ENCODE measurements around the gene VWA8.
A peak's percentile ranks its signal among the peaks of the same experiment; 100 is the strongest.
"Not testable (repeated sequence)": the region's sequence is repeated elsewhere in the genome, so short reads cannot be mapped to it uniquely, and the experiment has no call there.

The VWA8 gene

GRCh38 chr13:41821238-41821594 is 139.7 kb downstream of the VWA8 start:
- DNase-seq (ENCODE audit: low read depth) = no peak
- no peak overlapping the region for H3K4me3 ChIP-seq (ENCODE audit: low read depth, low read length)

DNA sequence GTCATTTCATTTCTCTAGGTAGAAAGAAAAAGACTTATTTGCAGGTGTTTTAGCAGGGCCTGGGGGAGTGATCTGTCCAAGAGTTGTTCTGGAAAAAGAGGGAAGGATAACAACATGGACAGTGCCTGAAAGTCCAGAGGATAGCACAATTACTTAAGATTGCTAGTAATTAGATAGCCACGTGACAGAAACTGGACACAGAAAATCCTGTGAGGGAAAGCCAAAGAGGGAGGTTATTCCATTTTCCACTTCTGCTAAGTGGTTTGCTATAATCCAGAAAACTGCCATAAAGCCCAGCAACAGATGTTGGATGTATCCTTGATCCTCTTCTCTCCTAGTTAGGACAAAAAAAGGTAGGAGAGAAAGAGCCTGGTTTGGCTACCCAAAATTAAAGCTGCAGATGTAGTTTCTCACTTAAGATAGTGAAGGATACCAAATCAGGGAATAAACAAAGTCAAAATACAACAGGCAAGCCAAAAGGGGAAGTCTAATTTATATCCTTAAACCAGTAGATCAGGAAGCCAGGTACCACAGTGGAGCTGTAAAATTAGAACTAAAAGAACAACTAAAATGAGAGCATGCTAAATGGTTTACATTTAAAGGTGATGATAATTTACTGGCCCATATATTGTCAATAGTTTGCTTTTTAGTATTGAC is 140.2 kb downstream of the VWA8 start:
- H3K4me3 ChIP-seq (ENCODE audit: low read depth, low read length) = no peak overlapping the region
- DNase-seq (ENCODE audit: low read depth) = no peak

- no peak for DNase-seq (ENCODE audit: low read depth)
- H3K4me3 ChIP-seq (ENCODE audit: low read depth, low read length) = no peak overlapping the region
Observed at GRCh38 chr13:41816057-41816456, 144.9 kb downstream of the VWA8 start.

DNA sequence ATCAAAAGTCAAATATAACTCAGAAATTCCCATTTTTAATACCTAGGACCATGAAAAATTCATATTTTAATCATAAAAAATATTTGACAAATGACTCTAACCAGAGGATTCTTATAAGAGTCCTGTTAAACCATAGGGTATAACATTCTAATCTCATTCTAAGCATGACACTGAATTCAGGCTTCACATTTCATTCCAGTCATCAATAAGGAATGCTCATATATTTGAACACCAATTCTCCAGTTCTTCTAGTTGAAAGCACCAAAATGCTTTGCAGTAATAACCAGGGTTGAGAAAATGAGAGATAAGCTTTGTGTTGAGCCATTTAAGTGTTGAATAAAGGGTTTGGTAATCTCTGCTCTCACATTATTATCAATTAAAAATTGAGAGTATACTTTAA is 147.5 kb downstream of the VWA8 start:
- H3K4me3 ChIP-seq (ENCODE audit: low read depth, low read length) = no peak overlapping the region
- DNase-seq (ENCODE audit: low read depth) = no peak

- no peak for DNase-seq (ENCODE audit: low read depth)
Observed at GRCh38 chr13:41812851-41813250, 148.1 kb downstream of the VWA8 start.

GRCh38 chr13:41812237-41812636 is 148.7 kb downstream of the VWA8 start:
- H3K4me3 ChIP-seq (ENCODE audit: low read depth, low read length) = no peak overlapping the region
- DNase-seq (ENCODE audit: low read depth) = no peak

More at GRCh38 chr13:41812851-41813250, 148.1 kb downstream of the VWA8 start:
- H3K4me3 ChIP-seq (ENCODE audit: low read depth, low read length) = no peak overlapping the region

DNA sequence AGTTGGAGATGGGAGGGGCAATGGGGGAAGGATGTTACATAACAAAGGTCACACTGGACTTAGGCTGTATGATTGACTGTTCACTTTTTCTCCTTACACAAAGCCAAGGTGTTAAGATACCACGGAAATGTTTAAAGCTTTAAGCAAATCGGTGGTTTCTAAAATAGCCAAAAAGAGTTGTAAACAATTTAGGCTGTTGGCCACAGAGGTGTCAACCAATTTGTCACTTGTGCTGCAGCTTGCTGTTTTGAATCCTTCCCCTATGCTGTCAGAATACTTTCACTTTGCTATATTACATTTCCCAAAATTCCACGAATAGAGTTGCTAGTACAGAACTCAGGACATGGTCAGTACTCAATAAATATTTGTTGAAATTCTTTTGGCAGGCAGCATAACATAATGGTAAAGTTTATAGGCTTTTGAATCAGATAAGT is 149.3 kb downstream of the VWA8 start:
- no peak overlapping the region for H3K4me3 ChIP-seq (ENCODE audit: low read depth, low read length)
- DNase-seq (ENCODE audit: low read depth) = no peak

GRCh38 chr13:41809962-41810361 is 150.9 kb downstream of the VWA8 start:
- no peak overlapping the region for H3K4me3 ChIP-seq (ENCODE audit: low read depth, low read length)
- DNase-seq (ENCODE audit: low read depth) = no peak

DNA sequence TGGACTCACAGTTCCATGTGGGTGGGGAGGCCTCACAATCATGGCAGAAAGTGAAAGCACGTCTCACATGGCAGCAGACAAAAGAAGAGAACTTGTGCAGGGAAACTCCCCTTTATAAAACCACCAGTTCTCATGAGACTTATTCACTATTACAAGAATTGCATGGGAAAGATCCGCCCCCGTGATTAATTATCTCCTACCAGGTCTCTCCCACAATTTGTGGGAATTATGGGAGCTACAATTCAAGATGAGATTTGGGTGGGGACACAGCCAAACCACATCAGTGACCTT is 157.5 kb downstream of the VWA8 start:
- not testable (repeated sequence) for DNase-seq (ENCODE audit: low read depth); H3K4me3 ChIP-seq (ENCODE audit: low read depth, low read length)

DNA sequence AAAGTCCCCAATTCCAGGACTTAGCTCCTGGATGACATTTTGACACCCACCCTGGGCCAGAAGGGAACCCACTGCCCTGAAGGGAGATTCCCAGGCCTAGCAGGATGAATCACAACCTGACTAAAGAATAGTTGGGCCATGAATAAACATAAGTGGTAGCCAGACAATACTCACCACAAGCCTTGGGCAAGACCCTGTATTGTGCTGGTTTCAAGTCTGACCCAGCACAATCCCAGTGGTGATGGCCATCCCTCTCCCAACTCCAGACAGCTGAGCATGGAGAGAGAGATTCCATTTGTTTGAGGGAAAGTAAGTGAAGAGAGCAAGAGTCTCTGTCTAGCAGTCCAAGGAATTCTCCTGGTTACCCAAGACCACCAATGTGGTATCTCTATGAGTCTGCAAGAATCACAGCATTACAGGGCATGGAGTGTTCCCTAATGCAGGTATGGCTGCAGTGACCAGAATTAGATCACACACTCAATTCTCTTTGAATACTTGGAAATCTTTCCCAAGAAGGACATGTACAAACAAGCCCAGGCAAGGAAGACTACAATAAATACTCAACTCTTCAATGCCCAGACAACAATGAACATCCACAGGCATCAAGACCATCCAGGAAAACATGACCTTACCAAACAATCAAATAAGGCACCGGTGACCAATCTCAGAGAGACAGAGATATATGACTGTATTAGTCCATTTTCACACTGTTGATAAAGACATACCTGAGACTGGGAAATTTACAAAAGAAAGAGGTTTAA is 158.0 kb downstream of the VWA8 start:
- H3K4me3 ChIP-seq (ENCODE audit: low read depth, low read length) = no peak overlapping the region
- peak; percentile 55 for DNase-seq (ENCODE audit: low read depth)

GRCh38 chr13:41802043-41802683 is 158.7 kb downstream of the VWA8 start:
- no peak overlapping the region for H3K4me3 ChIP-seq (ENCODE audit: low read depth, low read length)
- DNase-seq (ENCODE audit: low read depth) = no peak

DNA sequence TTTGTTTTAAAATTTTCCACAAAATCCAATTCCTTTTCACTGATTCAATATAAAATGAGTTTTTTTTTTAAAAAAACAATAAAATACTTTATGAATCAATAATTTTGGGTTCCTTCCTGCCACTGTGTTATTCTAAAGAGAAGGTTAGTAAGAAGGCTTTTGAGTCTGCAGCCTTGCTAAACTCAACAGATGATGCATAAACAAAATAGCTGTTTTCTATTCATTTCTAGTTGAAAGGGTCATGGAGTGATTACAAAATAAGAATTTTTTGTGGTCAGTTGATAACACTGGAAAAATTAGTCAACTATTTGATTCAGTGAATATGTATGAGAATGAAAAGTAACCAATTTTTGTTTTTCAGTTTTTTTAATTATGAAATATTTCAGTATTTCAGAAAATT is 169.9 kb downstream of the VWA8 start:
- no peak for DNase-seq (ENCODE audit: low read depth)
- H3K4me3 ChIP-seq (ENCODE audit: low read depth, low read length) = no peak overlapping the region

DNA sequence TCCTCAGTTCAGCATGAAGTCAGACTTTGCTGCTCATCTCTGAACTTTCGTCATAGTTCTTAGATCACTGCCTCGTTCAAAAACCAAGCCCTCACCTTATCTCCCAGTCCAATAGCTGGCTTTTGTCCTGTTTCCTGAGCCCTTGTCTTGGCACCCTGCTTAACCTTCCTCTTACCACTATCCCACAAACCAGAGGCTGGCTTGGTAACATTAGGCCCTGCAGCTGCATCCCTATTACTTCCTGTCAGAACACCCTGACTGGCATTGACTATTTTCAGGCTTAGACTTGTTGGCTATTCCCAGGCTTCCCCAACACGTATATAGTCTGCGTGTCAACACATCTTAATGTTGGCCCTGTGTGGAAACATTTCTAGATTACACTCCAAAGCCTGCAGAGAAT is 172.4 kb downstream of the VWA8 start:
- no peak for DNase-seq (ENCODE audit: low read depth)

GRCh38 chr13:41785402-41786172 is 175.3 kb downstream of the VWA8 start:
- no peak overlapping the region for H3K4me3 ChIP-seq (ENCODE audit: low read depth, low read length)
- no peak for DNase-seq (ENCODE audit: low read depth)

More for the DNA sequence above, 172.4 kb downstream of the VWA8 start:
- H3K4me3 ChIP-seq (ENCODE audit: low read depth, low read length) = no peak overlapping the region

GRCh38 chr13:41782086-41782485 is 178.8 kb downstream of the VWA8 start:
- no peak for DNase-seq (ENCODE audit: low read depth)
- H3K4me3 ChIP-seq (ENCODE audit: low read depth, low read length) = no peak overlapping the region

GRCh38 chr13:41780715-41781706 is 179.9 kb downstream of the VWA8 start:
- DNase-seq (ENCODE audit: low read depth) = peak; percentile 77
- H3K4me3 ChIP-seq (ENCODE audit: low read depth, low read length) = no peak overlapping the region

DNA sequence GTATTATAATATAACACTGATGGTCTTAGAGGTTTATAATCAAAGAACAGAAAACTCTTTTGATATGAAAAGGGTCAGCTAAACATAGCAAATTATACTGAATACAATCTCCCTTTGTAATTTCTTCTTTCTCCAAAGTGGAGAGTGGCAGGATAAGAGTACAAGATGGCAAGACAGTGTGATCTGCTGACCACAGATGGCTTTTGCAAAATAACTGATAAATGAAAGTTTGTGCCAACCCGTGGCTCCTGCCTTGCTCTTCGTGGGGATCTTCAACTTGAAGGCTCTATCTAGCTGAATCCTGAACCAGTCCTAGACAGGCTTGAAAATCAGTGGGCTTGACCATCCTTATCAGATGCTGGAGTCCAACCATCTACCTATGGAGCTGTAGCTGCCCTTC is 185.7 kb downstream of the VWA8 start:
- H3K4me3 ChIP-seq (ENCODE audit: low read depth, low read length) = no peak overlapping the region
- DNase-seq (ENCODE audit: low read depth) = no peak

DNA sequence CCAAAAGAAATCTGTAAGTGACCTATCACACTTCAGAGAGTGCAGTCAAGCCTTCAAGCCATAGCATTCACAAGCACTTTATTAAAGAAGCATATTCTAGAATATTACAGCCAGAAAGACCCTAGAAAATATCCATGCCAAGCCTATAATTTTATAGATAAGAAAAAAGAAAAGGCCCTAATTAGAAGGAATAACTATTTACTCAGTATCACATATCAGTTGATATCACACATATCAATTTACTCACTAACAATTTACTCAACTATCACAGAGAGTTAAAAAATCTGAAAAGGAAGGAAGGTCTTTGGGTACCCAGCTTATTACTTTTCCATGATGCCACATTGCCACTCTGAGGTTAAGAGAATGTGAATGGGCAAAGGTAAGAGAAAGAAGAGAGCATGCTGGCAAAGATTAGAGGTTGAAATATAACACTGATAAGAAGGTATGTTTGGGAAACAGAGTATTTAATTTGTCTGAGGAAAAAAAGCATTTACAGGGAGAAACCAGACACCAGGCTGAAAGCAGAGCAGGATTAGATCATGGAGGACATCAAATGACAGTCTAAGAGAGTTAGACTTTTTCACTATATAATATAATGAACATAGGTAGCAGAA is 186.2 kb downstream of the VWA8 start:
- no peak overlapping the region for H3K4me3 ChIP-seq (ENCODE audit: low read depth, low read length)
- no peak for DNase-seq (ENCODE audit: low read depth)

GRCh38 chr13:41767801-41768200 is 193.1 kb downstream of the VWA8 start:
- H3K4me3 ChIP-seq (ENCODE audit: low read depth, low read length) = no peak overlapping the region
- no peak for DNase-seq (ENCODE audit: low read depth)
